HT1080 (cell line): ENCODE measurements around the gene CDK2AP2. TPM values are rescaled to one million over a fixed set of nuclear protein-coding genes. Genes with fewer than 3 reads are reported as not detected.
"Not testable (repeated sequence)": the region's sequence is repeated elsewhere in the genome, so short reads cannot be mapped to it uniquely, and the experiment has no call there.

Source experiments
- DNase-seq: peaks from one replicate; pipeline ENCODE4 v3.0.0-alpha.2; 2015; ENCODE audit warnings: low read depth
- polyA plus RNA-seq, 2 experiments: library from polyadenylated mRNA; depleted of rRNA; stranded (reverse); fragments of >200 nt; gene quantifications; 2 replicates each; pipeline ENCODE4 v1.2.3, GENCODE V29; 2015
- total RNA-seq: library from RNA; depleted of rRNA; stranded (reverse); fragments of >200 nt; shearing (Covaris generic); gene quantifications from 2 replicates; pipeline ENCODE4 v1.2.3, GENCODE V29; 2014; rRNA removed

The CDK2AP2 gene, protein sequence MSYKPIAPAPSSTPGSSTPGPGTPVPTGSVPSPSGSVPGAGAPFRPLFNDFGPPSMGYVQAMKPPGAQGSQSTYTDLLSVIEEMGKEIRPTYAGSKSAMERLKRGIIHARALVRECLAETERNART
- 20.0 and 24.7 TPM in 2 replicates for total RNA-seq
- 32.1 and 44.6 TPM in 2 replicates for polyA plus RNA-seq (2015; cell fraction: cytosol; rRNA removed)
- 9.5 and 15.3 TPM in 2 replicates for polyA plus RNA-seq (2015; cell fraction: nucleus; rRNA removed)

DNA sequence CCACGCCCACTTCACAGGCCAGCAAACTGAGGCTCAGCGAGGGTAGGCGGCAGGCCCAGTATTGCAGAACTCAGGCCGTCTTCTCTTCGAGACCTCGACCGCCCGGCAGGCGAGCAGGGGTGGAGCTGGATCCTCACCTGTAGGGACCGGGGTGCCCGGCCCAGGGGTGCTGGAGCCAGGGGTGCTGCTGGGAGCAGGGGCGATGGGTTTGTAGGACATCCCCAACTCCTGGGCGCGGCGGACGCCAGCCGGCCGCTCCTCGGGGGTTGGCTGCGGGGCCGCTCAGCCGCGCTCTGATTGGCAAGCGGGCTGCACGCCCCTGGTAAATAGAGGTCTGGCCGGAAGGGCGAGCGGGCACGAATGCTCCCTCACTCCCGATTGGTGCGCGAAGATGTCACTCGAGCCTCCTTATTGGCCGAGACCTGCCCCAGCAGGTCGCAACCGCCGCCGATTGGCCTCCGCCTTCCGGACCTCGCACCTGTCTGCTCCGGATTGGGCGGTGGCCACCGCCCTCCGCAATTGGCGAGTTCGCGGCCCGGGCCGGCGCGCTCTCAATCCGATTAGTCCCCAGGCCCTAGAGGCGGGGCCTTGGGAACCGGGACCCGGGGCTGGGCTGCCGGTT lies at the start of gene CDK2AP2:
TSS of gene CDK2AP2 (minus strand) at position 299 of the 622 bp plus-strand sequence. CDS start at position 219, 80 bp downstream.
- DNase-seq = peak; percentile 100

DNA sequence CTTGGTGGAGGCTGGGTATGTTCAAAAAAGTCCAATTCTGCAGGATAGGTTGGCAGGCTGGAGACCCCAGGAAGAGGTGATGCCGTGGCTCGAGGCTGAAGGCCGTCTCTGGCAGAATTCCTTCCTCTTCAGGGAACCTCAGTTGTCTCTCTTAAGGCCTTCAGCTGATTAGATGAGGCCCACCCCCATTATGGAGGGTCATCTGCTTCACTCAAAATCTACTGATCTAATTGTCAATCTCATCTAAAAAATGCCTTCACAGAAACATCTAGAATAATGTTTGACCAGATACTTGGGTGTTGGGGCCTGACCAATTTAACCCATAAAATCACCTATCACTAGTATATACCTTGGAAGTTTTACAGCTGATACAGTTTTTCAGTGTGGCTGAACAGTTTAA lies 48.3 kb upstream of the CDK2AP2 start:
- DNase-seq = no peak

DNA sequence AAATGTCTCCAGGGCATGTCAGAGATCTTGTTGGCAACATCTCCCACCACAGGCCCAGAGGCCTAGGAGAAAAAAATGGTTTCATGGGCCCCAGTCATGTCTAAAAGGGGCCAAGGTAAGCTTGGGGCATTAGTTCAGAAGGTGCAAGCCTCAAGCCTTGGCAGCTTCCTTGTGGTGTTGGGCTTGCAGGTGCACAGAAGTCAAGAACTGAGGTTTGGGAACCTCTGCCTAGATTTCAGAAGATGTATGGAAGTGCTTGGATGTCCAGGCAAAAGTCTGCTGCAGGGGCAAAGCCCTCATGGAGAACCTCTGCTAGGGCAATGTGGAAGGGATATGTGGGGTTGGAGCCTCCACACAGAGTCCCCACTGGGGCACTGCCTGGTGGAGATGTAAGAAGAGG lies 43.7 kb upstream of the CDK2AP2 start:
- DNase-seq = not testable (repeated sequence)

DNA sequence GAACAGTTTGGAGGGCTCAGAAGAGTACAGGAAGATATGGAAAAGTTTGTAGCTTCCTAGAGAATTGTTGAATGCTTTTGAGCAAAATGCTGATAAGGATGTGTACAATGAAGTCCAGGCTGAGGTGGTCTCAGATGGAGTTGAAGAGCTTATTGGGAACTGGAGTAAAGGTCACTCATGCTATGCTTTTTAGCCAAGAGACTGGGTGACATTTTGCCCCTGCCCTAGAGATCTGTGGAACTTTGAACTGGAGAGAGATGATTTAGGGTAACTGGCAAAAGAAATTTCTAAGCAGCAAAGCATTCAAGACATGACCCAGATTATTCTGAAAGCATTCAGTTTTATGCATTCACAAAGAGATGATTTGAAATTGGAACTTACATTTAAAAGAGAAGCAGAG lies 43.2 kb upstream of the CDK2AP2 start:
- DNase-seq = no peak

DNA sequence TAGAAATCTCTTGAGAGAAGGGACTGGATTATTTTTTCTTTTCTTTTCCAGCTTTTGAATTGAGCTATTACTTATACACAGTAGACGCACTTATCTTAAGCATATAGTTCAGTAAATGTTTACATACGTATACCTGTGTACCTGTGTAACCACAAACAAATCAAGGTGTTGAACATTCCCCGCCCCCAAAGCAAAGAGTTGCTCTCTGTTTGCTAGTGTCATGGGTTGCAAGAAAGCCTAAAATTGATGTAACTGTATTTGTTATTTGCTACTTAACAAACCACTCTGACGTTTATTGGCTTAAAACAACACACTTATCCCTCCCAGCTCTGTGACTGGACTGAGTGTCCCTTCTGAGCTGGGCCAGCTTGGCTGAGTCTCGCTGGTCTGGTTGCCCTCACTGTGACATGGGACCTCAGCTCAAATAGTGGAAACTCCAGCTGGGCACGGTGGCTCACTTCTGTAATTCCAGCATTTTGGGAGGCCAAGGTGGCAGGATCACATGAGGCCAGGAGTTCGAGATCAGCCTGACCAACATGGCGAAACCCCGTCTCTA lies 40.7 kb upstream of the CDK2AP2 start:
- no peak for DNase-seq

DNA sequence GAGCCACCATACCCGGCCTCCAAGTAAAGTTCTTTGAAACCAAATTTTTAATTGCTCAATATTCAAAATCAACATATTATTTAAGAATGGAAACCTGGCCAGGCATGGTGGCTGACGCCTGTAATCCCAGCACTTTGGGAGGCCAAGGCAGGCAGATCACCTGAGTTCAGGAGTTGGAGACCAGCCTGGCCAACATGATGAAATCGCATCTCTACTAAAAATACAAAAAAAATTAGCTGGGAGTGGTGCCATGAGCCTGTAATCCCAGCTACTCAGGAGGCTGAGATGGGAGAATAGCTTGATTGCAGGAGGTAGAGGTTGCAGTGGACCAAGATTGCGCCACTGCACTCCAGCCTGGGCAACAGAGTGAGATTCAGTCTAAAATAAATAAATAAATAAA lies 40.1 kb upstream of the CDK2AP2 start:
- not testable (repeated sequence) for DNase-seq

DNA sequence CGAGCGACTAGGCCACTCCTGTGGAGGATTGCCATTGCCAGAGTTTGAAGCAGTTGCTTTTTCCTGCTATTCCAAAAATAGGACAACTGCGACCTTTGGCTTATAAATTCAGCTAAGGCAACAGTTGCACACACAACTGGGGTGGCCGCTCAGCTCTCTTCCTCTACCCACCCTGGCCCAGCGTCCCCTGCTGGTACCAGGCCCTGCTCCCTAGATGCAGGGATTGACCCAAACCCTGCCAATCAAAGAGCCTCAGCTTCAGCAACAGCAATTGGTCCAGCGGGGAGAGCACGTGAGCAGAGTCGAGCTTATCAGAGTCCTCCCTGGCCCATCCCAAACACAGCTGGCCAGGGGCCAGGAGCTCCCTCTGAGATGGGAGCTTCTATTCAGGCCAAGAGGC lies 37.3 kb upstream of the CDK2AP2 start:
- no peak for DNase-seq

DNA sequence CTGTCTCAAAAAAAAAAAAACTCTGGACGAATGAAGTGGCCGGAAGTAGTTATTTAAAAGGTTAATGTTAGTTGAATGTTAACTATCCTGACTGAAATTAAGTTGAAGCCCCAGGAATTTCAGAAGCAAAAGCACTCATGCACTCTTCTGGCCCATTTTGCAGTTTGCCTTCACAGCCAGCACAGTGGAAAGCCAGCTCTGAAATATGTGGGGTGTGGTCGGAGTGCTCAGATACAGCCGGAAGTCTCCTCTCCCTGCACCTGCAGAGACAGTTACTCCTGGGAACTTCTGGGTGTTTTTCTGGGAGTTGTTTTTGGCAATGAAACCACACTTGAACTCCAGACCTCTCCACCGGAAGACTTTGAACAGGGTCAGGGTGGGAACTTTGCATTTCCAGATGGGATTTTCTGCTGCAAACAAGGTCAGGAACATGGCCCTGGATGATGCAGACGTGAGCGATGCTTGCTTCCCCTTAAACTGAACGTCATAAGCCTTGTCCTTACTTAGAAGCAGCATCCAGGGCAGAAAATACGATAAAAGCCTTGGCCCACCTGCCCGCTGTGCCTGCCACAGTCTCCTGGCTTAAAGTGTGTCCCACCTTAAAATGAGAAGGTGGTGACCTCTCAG lies 36.8 kb upstream of the CDK2AP2 start:
- no peak for DNase-seq

DNA sequence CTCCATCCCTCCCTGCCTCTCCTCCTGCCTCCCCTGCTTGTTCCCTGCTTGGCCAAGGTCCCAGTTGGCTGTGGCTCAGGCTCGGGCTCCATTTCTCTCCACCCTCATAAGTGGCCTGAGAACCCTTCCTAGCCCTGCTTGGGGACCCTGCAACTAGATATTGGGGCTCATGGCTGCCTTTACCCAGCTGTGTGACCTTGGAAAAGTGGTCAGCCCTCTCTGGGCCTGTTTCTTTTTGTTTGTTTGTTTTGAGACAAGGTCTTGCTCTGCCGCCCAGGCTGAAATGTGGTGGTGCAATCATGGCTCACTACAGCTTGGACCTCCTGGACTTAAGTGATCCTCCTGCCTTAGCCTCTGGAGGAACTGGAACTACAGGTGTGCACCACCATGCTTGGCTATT lies 35.6 kb upstream of the CDK2AP2 start:
- DNase-seq = no peak

DNA sequence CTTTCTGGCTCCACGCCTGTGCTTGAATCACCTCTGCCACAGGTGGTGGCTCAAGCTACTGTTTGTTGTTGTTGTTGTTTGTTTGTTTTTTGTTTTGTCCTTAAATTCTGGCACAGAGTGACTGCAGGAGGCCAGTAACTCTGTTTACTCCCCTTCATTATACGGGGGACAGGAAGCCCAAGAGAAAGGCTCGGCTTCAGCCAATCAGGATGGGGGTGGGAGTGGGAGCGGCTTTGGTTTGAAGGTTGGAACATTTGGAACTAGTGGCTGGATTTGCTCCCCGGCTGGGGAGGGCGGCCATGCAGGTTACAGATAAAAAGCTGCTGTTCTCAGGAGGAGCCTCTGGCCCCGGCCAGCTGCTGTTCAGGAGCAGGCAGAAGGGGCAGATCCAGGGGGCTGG lies 35.0 kb upstream of the CDK2AP2 start:
- no peak for DNase-seq

DNA sequence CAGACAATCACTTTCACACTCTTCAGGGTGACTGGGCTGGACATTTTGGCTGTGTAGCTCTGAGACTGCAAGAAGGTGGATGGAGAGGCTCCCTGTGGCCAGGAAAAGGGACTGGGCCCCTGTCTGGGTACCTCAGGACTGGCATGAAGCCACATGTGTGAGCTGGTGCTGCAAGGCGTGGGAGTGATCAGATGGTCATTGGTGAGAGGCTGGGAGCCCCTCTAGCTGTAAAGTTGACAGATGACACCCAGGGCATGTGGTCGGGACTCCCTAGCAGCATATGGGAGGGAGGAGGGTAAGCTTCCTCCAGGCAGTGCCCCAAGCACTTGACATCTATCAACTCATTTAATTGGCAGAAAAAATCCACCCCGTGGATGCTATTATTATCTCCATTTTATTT lies 34.2 kb upstream of the CDK2AP2 start:
- no peak for DNase-seq

DNA sequence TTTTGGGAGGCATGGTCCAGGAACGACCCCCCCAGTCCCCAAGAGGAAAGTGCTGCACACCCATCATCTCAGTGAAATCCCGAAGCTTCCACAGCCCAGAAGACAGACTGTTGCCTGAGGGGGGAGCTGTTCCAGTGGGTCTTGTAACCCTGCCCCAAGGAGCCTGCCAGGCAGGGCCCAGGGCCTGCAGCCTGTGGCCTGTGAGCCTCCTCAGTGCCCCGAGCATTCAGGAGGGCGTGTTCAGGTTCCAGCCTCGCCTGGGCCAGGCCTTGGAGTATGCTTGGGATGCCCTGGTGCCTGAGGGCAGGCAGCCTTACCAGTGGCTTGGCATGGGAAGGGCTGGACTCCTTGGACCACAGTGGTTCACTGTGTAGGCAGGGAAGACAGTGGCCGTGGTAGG lies 33.2 kb upstream of the CDK2AP2 start:
- DNase-seq = no peak

DNA sequence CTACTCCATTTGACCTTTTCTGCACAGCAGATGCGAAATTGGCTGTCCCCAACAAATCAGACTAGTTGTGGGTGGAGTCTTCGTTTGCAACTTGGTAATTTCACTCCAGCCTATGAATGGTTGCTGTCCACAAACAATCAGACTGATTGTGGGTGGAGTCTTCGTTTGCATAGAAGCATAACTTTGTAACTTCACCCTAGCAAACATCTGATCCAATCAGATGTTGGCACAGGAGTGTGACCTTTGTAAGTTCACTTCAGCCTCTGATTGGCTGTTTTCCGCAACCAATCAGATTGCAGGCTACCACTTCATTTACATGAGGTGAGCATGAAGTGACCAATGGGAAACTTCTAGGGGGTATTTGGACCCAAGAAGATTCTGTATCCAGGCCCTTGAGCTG lies 31.6 kb upstream of the CDK2AP2 start:
- DNase-seq = no peak

DNA sequence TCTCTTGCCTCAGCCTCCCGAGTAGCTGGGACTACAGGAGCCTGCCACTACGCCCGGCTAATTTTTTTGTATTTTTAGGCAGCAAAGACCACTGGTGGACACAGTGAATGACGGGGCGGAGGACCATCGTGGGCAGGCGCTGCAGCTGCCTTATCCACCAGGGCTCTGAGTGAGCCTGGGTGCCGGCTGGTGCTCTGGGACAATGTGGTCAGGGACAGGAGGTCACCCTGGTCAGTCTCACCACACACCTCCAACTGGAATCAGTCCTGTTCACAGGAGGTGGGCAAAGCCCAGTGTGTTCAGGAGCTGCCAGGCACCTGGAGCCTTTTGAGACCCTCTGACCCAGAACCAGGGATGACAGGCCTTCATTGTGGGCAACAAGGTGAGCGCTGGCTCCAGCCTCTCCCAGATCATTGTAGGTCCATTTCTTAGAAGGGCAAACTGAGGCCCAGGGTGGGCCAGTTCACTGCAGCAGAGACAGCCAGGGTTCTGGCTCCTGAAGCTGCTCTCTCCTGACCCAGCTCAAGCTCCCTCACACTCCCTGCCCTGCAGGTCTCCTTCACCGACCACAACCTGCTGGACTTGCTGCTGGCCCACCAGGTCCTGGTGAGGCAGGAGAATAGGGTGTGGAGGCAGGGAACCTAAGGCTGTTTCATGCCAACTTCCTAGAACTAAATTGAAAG lies 31.0 kb upstream of the CDK2AP2 start:
- no peak for DNase-seq

DNA sequence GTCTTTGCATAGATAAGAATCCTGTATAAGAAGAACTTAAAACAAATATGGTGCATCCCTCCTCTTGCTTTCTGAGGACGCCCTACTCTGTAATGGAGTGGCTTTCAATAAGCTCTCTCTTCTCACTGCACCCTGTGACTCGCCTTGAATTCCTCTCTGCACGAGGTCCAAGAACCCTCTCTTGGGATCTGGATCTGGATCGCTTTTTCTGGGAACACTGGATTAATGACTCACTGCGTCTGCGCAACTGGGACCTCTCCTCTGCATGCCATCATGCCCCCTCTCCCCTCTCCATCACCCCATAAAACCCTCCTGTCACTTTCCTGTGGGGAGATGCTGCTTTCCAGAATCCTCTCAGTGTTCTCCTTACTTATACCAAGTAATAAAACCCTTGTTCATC lies 30.3 kb upstream of the CDK2AP2 start:
- DNase-seq = no peak

DNA sequence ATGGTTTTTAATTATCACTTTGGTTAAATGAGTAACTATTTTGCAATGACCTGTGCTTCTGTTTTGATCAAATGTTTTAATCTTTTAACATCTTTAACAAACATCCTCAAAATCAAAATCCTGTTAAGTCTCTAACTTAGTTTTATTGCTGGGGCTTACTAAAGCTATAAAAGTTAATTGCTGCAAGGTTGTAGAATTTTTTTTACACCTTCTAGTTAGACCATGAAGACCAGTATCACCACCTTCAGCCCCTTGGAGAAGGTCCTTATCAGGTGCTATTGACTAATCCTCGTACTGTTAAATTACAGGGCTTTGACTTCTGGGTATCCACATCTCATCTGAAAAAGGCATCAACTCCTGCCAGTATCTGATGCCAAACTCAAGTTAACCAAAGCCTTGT lies 27.6 kb upstream of the CDK2AP2 start:
- no peak for DNase-seq

DNA sequence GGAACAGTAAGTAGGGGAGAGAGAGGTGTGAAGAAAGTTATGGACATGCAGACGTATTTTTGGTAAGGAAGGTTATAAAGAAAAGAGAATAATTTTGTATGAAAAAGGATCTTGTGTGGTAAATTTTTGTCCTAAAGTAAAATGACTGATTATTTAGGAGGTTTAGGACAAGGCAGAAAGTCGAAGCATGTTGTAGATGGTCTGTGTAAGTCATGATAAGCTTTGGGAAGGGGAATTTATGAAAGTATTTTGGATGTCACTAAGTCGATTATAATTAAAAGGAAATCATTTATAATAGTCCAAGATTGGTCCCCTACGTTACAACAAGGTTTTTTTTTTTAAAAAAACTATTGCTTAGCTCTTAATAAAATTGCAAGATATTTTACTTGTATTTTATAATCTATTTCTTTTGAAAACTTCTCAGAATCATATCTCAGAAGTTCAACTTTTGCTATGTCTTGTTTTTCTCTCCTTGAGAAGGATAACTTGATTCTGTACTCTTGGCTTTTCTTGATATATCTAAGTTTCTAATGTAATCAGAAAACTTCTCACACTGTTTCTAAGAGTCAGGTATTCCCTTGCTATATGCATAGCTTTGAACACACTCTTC lies 26.2 kb upstream of the CDK2AP2 start:
- DNase-seq = no peak

DNA sequence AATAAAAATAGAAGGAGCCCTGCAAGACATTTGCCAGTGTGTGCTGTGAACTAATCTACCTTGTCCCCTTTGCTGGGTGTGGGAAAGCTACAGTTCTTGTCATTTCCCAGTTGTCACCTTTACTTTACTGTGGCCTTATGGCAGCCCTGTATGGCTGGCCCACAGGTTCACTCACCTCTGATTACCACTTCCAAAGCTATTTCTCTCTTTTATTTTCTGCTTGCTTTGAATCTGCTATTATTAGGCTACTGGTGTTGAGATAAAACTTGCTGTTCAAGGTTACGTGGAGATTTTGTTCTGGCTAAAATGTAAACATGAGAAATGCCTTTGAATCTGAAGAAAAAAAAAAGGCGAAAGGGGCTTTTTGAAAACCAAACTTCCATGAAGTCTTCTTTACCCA lies 24.9 kb upstream of the CDK2AP2 start:
- no peak for DNase-seq

DNA sequence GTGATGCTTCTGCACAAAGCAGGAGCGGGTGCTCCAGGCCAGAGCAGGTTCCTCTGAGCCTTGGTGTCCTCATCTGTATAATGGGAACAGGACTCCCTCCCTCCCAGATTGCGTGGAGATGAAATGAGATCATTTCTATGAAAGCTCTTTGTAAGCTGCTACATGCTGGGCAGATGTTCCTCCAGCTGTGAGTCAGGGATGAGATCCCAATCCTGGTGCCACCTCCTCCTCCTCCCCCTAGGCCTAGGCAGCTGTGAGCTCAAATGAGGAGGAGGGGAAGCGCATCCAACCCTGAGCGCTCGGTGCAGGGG lies 22.3 kb upstream of the CDK2AP2 start:
- no peak for DNase-seq

DNA sequence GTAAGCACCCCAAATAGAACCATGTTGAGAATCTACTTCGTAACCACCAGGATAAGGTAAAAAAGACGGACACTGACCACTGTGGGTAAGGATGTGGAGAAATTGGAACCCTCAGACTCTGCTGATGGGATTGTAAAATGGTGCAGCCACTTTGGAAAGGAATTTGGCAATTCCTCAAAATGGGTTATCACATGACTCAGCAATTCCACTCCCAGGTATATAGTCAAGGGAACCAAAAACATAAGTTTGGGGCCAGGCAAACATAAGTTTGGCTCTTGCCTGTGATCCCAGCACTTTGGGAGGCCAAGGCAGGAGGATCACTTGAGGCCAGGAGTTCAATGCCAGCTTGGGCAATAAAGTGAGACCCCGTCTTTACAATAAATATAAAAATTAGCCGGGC lies 20.4 kb upstream of the CDK2AP2 start:
- no peak for DNase-seq

DNA sequence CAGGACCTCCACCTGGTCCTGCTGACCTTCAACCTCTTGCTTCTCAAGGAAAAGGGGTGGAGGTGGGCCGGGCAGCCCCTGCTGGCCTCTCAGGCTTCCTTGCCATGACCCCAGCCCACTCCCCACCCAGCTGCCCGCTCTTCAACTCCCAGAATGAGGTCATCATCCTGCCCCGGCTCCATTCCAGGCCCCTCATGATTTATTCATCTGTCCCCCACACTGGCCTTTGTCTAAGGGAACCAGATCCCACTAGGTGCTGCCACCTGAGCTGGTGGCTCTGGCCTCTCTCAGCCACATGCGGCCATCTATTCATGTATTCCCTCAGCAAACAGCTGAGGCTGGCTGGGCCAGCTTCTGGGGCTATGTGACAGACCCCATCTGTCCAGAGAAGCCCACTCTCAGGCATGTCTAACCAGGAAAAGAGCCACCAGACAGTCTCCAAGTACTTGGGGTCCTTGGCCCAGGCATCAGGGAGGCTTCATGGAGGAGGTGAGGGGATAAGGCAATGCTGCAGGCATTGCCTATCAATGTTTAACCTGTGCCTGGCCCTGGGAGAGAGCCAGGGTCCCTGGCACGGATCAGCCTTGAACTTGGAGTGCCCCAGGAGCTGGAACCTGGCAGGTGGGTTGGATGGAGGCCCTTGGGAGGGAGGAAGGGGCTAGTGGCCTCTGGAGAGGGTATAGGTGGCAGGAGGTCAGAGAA lies 17.5 kb upstream of the CDK2AP2 start:
- no peak for DNase-seq
